SKM-1 treated with dmso at 0.1 percent for 144 hours (cell line): ENCODE measurements around the gene RPGRIP1.
"Not testable (repeated sequence)": the region's sequence is repeated elsewhere in the genome, so short reads cannot be mapped to it uniquely, and the experiment has no call there.

Experiments
- DNase-seq: peaks from one replicate; lab custom pipeline; 2025; ENCODE audit not compliant: unreplicated experiment; lab: John Stamatoyannopoulos, UW

The RPGRIP1 gene

GRCh38 chr14:21299562-21300130 lies 19.8 kb downstream of the RPGRIP1 start:
- no peak for DNase-seq

DNA sequence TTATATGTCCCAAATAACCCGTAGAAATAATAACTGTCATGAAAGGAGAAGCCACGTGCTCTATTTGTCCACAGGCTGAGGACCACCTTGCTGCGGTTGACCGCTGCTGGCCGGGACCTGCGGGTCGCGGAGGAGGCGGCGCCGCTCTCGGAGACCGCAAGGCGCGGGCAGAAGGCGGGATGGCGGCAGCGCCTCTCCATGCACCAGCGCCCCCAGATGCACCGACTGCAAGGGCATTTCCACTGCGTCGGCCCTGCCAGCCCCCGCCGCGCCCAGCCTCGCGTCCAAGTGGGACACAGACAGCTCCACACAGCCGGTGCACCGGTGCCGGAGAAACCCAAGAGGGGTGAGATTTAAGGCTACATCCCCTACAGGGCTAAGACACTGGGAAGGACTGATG lies 21.0 kb downstream of the RPGRIP1 start:
- no peak for DNase-seq

DNA sequence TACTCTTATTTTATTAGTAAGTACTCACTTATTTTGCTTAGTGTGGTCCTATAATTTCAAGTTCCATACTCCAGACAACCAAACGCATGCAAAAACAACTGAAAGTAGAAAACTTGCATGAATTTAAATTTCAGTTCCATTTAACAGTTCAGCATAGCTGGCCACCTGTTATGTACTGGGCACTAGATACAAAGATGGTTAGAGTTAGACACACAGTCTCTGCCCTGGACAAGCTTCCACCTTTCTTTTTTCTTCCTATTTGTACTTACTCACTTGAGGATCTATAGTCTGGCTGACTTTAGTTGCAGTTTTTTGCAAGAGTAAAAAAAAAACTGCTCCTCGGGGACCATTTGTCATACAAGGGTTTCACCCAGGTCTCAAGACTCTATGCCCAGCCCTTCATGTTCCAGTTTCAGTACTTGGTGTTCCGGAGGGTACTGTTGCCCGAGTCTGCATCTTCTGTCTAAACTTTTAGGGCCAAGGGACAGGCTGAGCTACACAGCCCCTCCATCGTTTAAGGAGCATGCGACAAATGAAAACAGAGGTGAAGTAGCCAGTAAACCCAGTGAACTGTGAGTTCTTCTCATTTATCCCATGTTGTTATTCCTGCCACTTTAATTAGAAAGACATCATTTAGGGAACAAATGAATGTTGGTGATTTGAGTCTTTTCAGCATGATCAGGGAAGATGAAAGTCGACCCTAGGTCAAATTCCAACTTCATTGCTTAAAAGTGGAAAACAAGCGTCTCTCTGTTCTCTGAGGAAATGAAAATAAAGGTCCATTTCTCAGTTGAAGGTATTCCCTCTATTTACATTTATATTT lies 22.3 kb downstream of the RPGRIP1 start:
- no peak for DNase-seq

- not testable (repeated sequence) for DNase-seq
These were observed 22.9 kb downstream of the RPGRIP1 start for GRCh38 chr14:21302836-21303140.

DNA sequence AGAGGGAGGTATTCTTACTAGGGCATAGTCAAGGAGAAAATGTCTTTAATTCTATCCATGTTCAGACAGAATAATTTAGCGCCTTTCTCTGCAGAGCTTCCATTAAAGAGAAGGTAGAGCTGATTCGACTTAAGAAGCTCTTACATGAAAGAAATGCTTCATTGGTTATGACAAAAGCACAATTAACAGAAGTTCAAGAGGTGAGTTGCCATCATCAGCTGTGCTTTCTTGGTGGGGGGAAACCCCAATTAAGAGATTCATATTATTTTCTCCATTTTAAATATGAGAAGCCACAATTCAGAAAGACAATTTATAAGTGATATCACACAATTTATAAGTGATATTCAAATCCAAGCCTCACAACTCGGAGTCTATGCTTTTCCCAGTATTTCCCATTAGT lies 27.8 kb downstream of the RPGRIP1 start:
- DNase-seq, result no peak

DNA sequence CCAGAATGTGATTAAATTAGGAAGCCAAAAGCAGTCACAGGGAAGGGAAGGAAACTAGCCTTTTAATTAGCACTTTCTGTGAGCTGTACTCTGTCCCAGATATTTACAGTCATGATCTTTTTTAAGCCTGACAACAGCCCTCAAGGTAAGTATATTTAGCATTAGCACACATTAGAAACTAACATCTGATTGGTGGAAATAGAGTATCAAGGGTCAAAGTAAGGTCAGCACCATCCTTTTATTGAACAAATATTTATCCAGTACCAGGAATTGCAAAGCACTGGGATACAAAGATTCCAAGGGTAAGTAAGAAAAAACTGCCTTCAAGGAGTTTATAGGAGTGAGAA lies 28.2 kb downstream of the RPGRIP1 start:
- no peak for DNase-seq

- no peak for DNase-seq
These were observed 28.8 kb downstream of the RPGRIP1 start for GRCh38 chr14:21308479-21309237.

GRCh38 chr14:21309238-21309636 lies 29.4 kb downstream of the RPGRIP1 start:
- no peak for DNase-seq

GRCh38 chr14:21309956-21310355 lies 30.1 kb downstream of the RPGRIP1 start:
- no peak for DNase-seq

GRCh38 chr14:21311614-21312013 lies 31.7 kb downstream of the RPGRIP1 start:
- no peak for DNase-seq

DNA sequence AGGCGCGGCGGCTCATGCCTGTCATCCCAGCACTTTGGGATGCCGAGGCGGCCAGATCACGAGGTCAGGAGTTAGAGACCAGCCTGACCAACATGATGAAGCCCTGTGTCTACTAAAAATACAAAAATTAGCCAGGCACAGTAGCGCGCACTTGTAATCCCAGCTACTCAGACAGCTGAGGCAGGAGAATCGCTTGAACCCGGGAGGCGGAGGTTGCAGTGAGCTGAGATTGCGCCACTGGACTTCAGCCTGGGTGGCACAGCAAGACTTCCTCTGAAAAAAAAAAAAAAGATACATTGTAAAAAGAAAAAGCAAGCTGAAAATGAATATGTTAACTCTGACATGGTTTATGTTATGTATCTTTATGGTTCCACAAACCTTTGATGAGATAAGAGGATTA lies 33.6 kb downstream of the RPGRIP1 start:
- DNase-seq, result no peak

DNA sequence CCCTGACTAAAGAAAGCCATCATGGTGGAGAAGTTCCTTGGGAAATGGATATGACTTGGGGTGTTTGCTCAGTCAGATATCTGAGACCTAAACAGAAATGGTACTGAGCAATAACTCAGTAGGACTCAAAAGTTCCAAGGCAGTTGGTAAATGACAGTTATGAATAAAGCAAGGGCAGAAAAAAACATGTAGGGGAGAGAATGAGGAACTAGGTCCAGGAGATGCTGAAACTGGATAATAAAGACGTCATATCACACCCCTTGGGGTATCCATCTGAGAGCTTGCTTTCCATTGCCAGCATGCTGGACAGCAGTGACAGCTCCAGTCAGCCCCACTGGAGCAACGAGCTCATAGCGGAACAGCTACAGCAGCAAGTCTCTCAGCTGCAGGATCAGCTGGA lies 37.5 kb downstream of the RPGRIP1 start:
- peak; percentile 5 for DNase-seq

DNA sequence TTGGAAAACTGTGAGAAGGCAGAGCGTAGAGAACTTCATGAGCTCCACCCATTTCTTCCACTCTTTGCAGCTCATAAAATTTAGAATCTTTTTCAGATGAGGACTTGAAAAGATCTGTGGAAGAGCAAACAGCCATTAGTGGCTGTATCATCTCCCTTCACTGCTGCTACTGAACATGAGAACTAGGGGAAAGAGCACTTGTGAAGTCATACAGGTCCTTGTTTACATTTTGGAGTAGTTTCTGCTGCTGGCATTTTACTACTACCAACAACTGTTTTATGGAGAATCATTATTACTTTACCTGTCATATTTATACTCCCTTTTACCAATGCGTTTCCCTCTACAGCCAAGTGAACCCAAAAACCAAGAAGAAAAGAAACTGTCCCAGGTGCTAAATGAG lies 41.0 kb downstream of the RPGRIP1 start:
- DNase-seq, result no peak

DNA sequence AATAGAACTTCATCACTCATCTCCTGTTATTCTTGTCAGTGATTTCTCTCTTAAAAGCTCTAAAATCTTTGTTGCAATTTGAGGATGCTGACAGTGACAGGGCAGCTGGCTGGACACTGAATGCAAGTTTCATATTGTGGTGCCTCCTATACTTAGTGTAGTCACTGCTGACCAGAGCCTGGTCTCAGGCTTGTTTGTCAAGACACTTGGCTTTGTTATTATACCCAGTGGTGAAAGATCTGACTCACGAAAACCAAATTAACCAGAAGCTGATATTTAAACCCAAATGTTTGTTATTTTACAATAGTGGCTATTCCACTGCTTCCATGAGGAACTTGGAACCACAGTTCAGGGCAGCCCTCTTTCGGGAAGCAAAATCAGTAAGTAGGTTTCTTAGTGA lies 42.8 kb downstream of the RPGRIP1 start:
- no peak for DNase-seq

GRCh38 chr14:21326972-21327371 lies 47.1 kb downstream of the RPGRIP1 start:
- no peak for DNase-seq
